ENCODE measurements around the gene SPRY2.

The SPRY2 gene

GRCh38 chr13:80312967-80313366 lies 28.0 kb downstream of the SPRY2 start:
- no peak for TF ChIP-seq CTCF (IDR thresholded peaks at IDR 0.05; ENCODE audit: low read depth, low read length, missing control alignments)

GRCh38 chr13:80312012-80312704 lies 28.8 kb downstream of the SPRY2 start:
- no peak for TF ChIP-seq CTCF (IDR thresholded peaks at IDR 0.05; ENCODE audit: low read depth, low read length, missing control alignments)
- no peak for DNase-seq (ENCODE audit: low read depth)

More at GRCh38 chr13:80312967-80313366, 28.0 kb downstream of the SPRY2 start:
- H3K4me3 ChIP-seq (ENCODE audit: low read depth, low read length) = no peak overlapping the region
- no peak for DNase-seq (ENCODE audit: low read depth)

GRCh38 chr13:80309926-80310325 lies 31.0 kb downstream of the SPRY2 start:
- no peak overlapping the region for H3K4me3 ChIP-seq (ENCODE audit: low read depth, low read length)
- no peak for DNase-seq (ENCODE audit: low read depth)
- TF ChIP-seq CTCF (IDR thresholded peaks at IDR 0.05; ENCODE audit: low read depth, low read length, missing control alignments) = no peak

More at GRCh38 chr13:80312012-80312704, 28.8 kb downstream of the SPRY2 start:
- H3K4me3 ChIP-seq (ENCODE audit: low read depth, low read length) = no peak overlapping the region

- no peak overlapping the region for H3K4me3 ChIP-seq (ENCODE audit: low read depth, low read length)
- DNase-seq (ENCODE audit: low read depth) = no peak
- no peak for TF ChIP-seq CTCF (IDR thresholded peaks at IDR 0.05; ENCODE audit: low read depth, low read length, missing control alignments)
These were observed 33.4 kb downstream of the SPRY2 start for GRCh38 chr13:80307401-80307987.

- no peak overlapping the region for H3K4me3 ChIP-seq (ENCODE audit: low read depth, low read length)
- no peak for TF ChIP-seq CTCF (IDR thresholded peaks at IDR 0.05; ENCODE audit: low read depth, low read length, missing control alignments)
- no peak for DNase-seq (ENCODE audit: low read depth)
These were observed 34.5 kb downstream of the SPRY2 start for GRCh38 chr13:80306337-80306972.

- DNase-seq (ENCODE audit: low read depth) = no peak
- TF ChIP-seq CTCF (IDR thresholded peaks at IDR 0.05; ENCODE audit: low read depth, low read length, missing control alignments) = no peak
- no peak overlapping the region for H3K4me3 ChIP-seq (ENCODE audit: low read depth, low read length)
These were observed 35.2 kb downstream of the SPRY2 start for GRCh38 chr13:80305737-80306136.
